GM18499 (cell line): ENCODE measurements around the gene ACP5.
A peak's percentile ranks its signal among the peaks of the same experiment; 100 is the strongest.
"Not testable (repeated sequence)": the region's sequence is repeated elsewhere in the genome, so short reads cannot be mapped to it uniquely, and the experiment has no call there.

Source experiments
- ATAC-seq: cut with Tn5 transposase; IDR thresholded peaks from one replicate; pipeline ENCODE4 v1.9.1; 2021; ENCODE audit warnings: moderate number of reproducible peaks; ENCODE audit not compliant: insufficient read depth, unreplicated experiment

Gene ACP5

DNA sequence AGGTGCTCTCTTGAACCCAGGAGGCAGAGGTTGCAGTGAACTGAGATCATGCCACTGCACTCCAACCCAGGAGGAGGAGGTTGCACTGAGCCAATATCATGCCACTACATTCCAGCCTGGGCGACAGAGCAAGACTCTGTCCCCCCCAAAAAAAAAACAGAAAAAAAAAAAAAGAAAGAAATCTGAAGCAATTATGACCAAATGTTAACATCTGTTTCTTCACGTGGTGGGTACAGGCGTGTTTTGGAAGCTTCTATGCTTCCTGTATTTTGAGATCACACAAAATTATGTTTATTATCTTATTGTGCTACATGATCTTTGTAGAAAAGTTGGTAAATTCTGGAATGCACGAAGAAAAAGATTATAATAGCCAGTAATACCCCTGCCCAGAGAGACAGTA lies 2.7 kb upstream of the ACP5 start:
- no peak for ATAC-seq

DNA sequence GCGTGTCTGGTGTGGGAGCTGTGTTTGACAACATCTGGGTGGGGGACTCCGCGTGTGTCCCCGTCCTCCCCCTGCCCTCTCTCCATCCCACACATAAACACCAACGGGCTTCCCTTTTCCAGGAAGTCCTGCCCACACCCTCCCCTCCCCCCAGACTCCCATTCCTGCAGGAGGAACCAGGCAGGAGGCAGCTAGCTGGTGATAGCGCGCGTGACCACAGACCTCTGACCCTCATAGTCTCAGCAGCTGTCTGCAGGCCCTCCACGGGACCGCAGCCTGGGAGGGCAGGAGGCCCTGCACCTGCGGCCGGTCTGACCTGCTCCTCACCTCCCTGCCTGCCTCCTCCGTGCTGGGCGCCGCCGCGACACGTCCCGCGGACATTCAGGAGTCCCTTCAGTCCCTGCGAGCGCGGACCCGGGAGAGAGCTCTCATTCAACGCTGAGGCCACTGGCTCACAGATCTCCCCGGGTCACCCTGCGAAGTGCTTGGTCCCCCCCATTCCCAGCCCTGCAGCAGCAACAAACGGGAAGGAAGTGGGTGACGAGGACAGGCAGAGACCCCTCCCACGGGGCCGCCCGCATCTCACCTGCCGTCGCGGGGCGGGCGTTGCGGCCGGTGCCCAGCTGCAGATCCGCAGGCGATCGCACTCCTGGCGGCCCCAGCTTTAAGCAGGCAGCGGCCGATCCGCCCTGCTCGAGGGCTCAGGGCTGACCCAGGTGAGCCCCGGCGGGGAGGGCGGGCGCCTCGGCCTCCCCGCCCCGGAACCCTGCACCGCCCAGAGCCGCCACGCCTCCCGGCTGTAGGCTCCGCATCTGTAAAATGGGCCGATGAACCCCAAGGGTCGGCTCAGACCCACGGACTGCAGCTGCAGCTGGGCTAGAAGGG lies 1.1 kb upstream of the ACP5 start:
- no peak for ATAC-seq

DNA sequence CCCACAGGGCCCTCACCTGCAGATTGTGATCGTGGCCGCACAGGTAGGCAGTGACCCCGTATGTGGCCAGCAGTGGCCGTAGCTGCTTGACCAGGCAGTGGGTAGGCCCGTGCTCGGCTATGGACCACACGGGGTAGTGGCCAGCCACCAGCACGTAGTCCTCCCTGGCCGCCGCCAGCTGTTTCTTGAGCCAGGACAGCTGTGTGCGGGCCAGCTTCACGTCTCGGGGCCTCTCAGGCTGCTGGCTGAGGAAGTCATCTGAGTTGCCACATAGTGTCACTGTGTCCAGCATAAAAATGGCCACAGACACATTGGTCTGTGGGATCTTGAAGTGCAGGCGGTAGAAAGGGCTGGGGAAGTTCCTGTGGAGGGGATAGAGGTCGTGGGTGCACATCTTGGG lies 1.2 kb downstream of the ACP5 start:
- no peak for ATAC-seq

DNA sequence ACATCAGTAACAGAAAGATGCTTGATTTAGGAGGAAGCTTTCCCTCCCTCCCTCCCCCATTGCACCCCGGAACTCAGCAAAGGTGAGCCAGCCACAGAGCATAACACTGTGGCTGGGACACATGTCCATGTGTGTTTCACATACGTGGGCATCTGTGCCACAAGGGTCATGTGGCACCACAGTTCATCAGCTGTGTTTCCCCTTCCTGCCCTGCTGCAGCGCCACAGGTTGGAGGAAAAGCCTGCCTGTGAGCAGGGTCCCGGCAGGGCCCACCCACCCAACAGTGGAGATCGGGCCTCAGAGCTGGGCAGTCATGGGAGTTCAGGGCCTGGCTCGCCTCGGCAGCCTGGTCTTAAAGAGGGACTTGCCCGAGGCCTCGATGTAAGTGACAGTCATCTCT lies 2.8 kb downstream of the ACP5 start:
- no peak for ATAC-seq

DNA sequence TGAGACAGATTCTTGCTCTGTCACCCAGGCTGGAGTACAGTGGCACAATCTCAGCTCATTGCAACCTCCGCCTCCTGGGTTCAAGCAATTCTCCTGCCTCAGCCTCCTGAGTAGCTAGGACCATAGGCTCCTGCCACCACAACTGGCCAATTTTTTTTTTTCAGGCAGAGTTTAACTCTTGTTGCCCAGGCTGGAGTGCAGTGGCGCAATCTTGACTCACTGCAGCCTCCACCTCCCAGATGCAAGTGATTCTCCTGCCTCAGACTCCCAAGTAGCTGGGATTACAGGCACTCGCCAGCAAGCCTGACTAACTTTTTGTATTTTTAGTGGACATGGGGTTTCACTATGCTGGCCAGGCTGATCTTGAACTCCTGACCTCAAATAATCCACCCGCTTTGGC lies 3.7 kb downstream of the ACP5 start:
- ATAC-seq, result not testable (repeated sequence)

DNA sequence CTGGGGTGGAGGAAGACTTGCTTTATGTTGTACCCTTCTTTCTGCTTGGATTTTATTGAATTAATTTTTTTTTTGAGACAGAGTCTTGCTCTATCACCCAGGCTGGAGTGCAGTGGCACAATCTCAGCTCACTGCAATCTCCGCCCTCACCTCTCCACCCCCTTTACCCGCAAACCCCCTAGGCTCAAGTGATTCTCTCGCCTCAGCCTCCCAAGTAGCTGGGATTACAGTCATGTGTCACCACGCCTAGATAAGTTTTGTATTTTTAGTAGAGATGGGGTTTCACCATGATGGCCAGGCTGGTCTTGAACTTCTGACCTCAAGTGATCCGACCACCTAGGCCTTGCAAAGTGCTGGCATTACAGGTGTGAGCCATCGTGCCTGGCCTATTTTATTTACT lies 4.1 kb downstream of the ACP5 start:
- ATAC-seq, result not testable (repeated sequence)

DNA sequence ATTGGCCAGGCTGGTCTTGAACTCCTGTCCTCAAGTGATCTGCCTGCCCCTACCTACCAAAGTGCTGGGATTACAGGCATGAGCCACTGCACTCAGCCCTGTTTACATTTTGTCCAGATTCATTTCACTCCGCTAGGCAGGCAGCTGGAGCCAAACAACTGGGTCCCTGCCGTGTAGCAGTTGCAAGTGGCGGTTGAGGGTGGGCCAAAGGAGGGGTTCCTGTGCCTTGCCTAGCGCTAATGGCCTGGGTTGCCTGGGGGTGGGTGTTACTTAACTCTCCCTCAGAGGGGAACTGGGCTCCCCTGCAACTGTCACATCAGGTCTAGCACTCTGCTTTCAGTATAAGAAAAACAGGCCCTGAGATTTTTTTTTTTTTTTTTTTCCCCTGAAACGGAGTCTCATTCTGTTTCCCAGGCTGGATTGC lies 7.4 kb downstream of the ACP5 start:
- no peak for ATAC-seq

DNA sequence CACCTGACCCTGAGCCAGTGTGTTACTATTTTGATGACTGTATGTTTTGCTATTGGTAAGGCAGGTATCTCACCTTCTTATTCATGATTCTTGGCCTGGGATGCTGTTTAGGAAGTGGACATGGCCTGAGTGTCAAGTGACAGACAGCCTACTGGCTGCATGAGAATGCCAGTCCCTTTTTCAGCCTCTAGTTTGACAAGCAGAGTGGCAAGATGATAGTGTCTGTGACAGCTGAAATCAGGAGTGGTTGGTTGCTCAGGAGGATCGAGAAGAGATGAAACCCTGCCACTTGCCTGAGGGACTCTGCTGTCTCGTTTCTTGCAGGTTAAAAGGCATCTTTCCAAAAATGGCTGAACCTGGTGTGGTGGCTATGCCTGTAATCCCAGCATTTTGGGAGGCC lies 11.3 kb downstream of the ACP5 start:
- ATAC-seq, result no peak

DNA sequence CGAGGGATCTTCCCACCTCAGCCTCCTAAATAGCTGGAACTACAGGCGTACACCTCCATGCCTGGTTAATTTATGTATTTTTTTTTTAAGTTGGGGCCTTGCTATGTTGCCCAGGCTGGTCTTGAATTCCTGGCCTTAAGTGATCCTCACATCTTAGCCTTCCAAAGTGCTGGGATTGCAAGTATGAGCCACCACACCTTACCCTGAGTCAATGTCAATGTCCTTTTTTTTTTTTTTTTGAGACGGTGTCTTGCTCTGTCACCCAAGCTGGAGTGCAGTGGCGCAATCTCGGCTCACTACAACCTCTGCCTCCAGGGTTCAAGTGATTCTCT lies 11.8 kb downstream of the ACP5 start:
- not testable (repeated sequence) for ATAC-seq

DNA sequence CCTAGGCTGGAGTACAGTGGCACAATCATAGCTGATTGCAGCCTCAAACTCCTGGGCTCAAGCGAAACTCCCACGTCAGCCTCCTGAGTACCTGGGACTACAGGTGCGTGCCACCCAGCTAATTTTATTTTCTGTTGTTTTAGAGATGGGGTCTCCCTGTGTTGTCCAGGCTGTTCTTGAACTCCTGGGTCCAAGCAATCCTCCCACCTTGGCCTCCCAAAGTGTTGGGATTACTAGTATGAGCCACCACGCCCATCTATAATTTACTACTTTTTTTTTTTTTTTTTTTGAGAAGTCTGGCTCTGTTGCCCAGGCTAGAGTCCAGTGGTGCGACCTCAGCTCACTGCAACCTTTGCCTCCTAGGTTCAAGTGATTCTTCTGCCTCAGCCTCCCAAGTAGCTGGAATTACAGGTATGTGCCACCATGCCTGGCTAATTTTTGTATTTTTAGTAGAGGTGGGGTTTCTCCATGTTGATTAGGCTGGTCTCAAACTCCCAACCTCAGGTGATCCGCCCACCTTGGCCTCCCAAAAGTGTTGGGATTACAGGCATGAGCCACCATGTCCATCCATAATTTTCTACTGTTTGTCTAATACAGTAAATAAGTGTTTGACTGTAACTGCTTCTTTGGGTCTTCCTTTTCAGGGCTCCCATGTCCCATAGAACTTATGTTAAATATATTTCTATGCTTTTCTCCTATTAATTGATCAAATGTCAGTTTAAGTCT lies 13.2 kb downstream of the ACP5 start:
- not testable (repeated sequence) for ATAC-seq

DNA sequence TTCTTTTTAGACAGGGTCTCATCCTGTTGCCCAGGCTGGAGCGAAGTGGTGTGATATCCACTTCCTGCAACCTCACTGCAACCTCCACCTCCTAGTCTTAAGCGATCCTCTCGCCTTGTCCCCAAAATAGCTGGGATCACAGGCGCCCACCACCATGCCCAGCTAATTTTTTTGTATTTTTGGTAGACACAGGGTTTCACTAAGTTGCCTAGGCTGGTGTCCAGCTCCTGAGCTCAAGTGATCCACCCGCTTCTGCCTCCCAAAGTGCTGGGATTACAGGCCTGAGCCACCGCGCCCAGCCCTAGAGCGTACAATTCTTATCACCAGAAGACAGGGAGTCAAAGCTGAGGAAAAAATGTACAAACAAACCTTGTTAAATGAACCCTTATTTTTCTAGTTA lies 13.9 kb downstream of the ACP5 start:
- ATAC-seq, result no peak

DNA sequence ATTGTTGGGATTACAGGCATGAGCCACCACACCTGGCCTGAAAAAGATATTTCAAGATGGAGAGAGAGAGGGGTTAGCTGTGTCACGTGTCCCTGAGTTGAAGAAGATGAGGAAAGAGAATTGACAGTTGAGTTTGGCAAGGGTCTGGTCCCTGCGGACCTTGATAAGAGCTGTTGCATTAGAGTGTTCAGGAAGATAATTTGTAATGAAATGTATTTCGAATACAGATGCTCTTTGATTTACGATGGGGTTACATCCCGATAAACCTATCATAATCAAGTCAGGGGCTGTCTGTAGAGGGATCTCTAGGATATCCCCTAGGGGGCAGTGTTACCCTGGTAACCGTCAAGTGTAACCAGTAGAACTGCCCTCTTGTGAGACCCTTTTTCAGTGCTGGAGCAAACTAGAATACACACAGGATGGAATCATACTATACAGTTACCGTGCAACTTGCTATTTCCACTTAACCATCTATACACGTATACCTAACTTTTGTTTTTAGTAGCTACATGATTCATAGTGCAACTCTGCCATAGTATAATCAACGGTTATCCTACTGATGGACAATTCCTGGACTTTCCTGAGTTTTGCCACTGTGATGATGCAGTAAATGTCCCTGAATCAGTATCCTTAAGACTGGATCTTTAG lies 16.9 kb downstream of the ACP5 start:
- peak; percentile 37 for ATAC-seq

DNA sequence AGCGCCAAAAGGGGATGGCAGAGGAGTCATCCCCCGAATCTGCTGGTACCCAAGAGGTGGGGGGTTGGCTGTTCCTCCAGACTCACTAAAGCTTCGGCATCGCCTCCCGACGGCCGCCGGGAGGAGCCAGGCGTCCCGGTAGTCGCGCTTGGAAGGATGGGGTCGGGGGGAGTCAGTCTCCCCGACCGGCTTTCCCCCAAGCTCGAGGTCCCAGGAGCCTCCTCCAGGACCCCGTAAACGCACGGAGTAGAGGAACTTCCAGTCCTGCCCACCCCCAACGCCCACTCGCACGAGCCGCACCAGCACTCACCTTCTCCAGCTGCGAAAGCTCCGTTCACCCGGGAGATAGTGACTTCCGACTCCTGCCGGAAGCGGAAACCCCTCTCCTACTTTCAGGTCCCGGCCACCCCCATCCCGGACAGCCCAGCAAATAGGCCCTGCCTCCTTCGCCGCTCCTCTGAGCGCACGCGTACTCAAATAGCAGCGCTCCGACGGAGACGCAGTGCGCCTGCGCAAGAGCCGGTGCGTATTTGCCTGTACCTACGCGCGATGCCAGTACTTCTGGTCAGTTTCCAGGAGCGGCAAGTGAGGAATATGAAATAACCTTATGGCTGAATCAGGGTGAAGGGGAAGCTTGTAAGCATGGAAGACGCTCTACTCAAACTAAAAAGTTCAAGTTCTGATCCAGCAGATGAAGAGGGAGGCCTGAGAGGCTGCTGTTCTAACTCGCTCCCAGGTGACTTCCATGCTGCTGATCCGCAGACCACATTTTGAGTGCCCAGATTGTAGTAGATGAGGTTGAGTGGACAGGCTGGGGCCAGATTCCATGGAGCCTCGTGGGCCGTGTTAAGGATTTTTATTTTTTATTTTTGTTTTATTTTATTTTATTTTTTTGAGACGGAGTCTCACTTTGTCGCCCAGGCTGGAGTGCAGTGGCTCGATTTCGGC lies 18.3 kb downstream of the ACP5 start, which contains the start of gene ELOF1:
Gene ELOF1 (minus strand): TSS at position 350 of the 948 bp plus-strand sequence. CDS start 4,883 bp downstream, outside the sequence.
- peak; percentile 40 for ATAC-seq

DNA sequence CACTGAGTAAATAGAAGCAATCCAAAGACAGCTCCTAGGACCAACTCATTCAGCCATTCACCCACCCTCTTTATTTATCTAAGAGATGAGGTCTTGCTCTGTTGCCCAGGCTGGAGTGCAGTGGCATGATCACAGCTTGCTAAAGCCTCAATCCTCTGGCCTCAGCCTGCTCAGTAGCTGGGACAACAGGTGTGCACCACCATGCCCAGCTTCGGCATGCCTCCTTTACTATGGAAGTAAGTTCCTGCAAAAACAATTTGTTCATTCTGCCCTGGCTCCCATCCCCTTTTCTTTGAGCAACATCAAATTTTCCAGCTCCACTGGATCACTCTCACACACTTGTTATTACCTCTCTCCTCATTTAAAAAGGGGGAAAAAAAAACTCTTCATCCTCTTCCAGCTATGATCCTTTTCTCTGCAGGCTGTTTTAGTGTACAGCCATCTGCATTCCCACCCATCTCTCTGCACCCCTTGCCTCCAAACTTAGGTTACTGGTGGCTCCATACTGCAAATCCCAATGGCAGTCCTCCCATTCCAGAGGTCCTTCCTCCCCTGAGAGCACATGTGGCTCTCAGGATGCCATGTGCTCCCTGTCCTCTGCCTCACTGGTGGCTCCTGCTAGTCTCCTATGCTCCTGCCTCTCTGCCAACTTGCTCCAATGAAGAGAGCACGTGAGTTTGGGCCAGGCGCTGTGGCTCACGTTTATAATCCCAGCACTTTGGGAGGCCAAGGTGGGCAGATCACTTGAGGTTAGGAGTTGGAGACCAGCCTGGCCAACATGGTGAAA lies 20.6 kb downstream of the ACP5 start:
- no peak for ATAC-seq

DNA sequence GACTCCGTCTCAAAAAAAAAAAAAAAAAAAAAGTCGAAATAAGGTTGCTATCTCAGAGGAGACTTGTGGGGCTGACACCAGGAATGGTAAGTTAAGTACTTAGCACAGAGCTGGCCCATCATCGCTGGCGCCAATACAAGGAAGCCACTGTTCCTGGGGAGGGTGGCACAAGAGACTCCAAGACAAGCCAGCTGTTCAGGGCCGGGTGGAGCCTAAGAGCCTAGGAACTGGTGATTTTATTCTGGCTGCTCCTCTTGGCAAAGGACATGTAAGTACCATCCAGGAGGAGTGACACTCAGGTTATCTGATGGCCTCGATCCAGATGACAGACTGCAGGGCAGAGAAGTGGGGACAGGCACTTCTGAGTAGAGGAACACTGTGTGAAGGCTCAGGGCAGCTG lies 22.2 kb downstream of the ACP5 start:
- no peak for ATAC-seq

DNA sequence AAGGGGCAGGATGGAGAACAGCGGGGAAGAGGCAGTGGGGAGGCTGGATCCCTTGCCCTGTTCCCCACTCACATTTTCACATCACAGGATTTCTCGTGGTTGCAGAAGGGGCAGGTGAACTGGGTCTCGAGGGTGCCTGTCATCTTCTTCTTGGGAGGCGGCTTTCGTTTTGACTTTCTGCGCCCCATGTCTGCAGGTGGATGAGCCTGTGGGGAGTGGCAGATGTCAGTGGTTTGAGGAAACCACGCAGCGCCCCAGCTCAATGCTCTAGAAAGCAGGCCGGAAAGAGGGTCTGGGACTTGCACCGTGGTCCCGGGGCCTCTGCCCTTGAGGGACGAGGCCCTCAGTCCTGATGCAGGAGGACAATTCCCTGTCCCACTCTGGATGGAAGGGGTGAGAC lies 23.3 kb downstream of the ACP5 start:
- ATAC-seq, result no peak

DNA sequence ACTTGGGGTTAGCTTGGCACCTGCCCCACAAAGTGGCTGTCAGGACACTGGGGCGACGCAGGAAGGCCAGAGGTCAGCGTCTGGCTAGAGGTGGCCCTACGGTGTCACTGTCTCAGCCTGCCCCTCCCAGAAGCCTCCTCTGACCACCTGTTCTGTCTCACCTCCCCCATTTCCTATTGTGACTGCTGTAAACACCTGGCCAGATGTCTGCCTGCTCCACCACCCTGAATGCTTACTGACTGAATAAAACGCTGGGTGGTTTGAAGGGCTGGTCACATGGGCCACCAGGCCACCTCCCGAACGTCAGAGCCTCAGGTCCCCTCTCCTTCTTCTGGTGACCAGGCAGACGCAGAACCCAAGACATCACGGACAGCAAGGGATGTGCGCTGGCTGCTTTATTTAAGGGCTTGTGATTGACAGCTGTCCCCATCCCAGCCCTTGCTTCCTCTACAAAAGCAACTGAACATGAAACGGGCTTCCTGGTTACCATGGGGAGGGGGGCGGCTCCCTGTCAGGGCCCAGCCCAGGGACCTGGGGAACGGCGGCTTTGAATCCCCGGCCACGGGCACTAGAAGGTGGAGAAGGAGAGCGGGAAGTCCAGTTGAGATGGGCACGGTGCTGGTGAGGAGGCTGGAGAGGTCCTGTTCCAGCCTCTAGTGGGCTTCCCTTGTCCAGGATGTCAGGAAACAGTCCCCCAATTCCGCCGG lies 24.6 kb downstream of the ACP5 start:
- no peak for ATAC-seq

DNA sequence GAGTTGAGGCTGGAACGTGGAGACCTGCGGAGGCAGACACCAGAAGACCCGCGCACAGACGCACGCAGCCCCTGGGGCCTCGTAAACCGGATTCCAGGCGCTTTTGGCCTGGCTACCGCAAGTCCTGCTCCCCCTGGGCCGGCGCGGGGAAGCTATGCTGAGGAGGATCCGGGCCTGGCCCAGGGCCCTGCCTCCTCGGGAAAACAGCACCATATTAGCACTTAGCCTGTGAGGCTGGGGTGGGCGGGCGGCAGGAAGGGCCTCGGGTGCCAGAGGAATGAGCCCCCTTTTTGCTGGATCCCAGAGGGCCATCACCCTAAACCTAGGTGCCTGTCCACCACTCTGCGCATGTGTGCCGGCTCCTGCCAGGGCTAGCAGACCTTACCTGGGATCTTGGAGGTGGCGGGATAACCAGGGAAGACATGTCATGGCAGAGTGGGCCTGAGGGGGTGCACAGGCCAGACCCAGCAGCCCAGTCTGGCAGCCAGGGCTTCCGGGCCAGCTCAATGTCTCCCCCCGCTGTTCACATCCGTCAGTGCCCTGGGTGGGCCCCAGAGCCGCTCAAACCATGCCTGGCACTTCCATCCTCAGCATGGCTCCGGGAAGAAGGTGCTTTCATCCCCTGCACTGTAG lies 25.7 kb downstream of the ACP5 start:
- no peak for ATAC-seq
